Muscle layer of colon (tissue), 2 donors: ENCODE results near the gene NACC2.

Source experiments
- H3K27ac ChIP-seq: one replicate; pipeline ENCODE4 v1.7.0; 2013; ENCODE audit warnings: low read depth, mild to moderate bottlenecking, low read length, moderate library complexity
- H3K27me3 ChIP-seq, 2 donors: one replicate each; pipeline ENCODE4 v1.7.0; 2013; ENCODE audit warnings: low read length in 2 of 2, mild to moderate bottlenecking in 2 of 2; ENCODE audit not compliant: insufficient read depth in 2 of 2, control insufficient read depth in 1 of 2
- H3K36me3 ChIP-seq: one replicate; pipeline ENCODE4 v1.7.0; 2013; ENCODE audit warnings: mild to moderate bottlenecking, low read length; ENCODE audit not compliant: insufficient read depth
- H3K4me1 ChIP-seq: one replicate; pipeline ENCODE4 v1.7.0; 2013; ENCODE audit warnings: mild to moderate bottlenecking, low read length; ENCODE audit not compliant: insufficient read depth
- H3K4me3 ChIP-seq, 2 donors: one replicate each; pipeline ENCODE4 v1.7.0; 2013; ENCODE audit warnings: low read length in 2 of 2, low read depth in 1 of 2, mild to moderate bottlenecking in 1 of 2, moderate library complexity in 1 of 2
- H3K9ac ChIP-seq: one replicate; pipeline ENCODE4 v1.7.0; 2013; ENCODE audit warnings: low read length
- H3K9me3 ChIP-seq: one replicate; pipeline ENCODE4 v1.7.0; 2013; ENCODE audit warnings: mild to moderate bottlenecking, low read length
- donor health status: abdominal sarcoma.
- donor health status: Adenocarcinoma of cecum.

Gene NACC2

DNA sequence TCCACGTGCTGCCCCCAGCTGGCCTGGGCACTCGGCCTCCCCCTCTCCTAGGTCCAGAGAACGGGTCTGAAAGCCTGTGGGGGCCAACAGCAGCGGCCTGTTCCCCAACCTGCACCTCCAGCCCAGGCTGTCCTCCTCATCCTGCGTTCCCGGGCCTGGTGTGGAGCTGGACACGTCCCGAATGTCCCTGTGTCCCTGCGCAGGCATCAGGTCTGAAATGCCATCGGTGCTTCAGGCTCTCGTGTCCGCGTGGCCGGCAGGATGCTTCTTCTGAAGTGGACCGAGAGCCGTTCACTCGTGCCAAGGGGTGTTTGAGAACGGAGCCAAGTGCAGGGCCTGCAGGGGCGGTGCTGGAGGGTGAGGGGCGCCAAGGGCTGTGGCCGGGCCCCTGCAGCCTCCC is 109.2 kb downstream of the NACC2 start:
- Histone ChIP-seq H3K27me3 (peaks cover 0 to 54% of the 10 kb centered on the region in 2 donors), H3K9ac (no peak overlapping the region), H3K4me3 (no peak overlapping the region), H3K27ac (no peak overlapping the region), H3K9me3 (no peaks in the 10 kb centered on the region), H3K4me1 (peaks cover 4% of the 10 kb centered on the region), H3K36me3 (no peaks in the 10 kb centered on the region)

DNA sequence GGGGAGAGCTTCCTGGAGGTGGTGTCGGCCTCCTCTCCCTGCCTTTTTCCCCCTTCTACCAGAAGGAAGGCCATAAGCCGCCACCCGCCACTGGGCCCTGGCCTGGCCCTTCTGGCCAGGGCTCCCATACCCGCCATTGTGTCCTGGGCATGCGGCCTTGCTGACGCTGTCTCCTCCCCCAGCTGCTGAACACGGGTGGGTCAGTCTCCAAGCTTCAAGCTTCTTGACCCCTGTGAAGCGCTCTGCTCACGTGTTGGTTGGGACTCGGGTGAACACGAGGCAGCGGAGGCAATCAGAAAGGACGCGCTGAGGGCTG is 109.7 kb downstream of the NACC2 start:
- Histone ChIP-seq H3K9me3 (no peaks in the 10 kb centered on the region), H3K4me1 (peaks cover 4% of the 10 kb centered on the region), H3K36me3 (no peaks in the 10 kb centered on the region), H3K27me3 (peaks cover 0 to 54% of the 10 kb centered on the region in 2 donors), H3K9ac (no peak overlapping the region), H3K4me3 (no peak overlapping the region), H3K27ac (no peak overlapping the region)

GRCh38 chr9:135984072-135984710 is 110.9 kb downstream of the NACC2 start:
- H3K36me3 ChIP-seq = no peaks in the 10 kb centered on the region
- H3K27ac ChIP-seq = no peak overlapping the region
- no peaks in the 10 kb centered on the region for H3K9me3 ChIP-seq
- H3K4me3 ChIP-seq = no peak overlapping the region
- H3K4me1 ChIP-seq = no peaks in the 10 kb centered on the region
- H3K27me3 ChIP-seq = peaks cover 0 to 42% of the 10 kb centered on the region in 2 donors
- H3K9ac ChIP-seq = no peak overlapping the region

- H3K27me3 ChIP-seq = peaks cover 0 to 40% of the 10 kb centered on the region in 2 donors
- H3K4me1 ChIP-seq = no peaks in the 10 kb centered on the region
Measured at GRCh38 chr9:135983208-135984071, 111.6 kb downstream of the NACC2 start.

GRCh38 chr9:135982499-135983207 is 112.4 kb downstream of the NACC2 start:
- H3K9ac ChIP-seq = no peak overlapping the region
- peaks cover 0 to 33% of the 10 kb centered on the region in 2 donors for H3K27me3 ChIP-seq
- no peaks in the 10 kb centered on the region for H3K4me1 ChIP-seq
- H3K36me3 ChIP-seq = no peaks in the 10 kb centered on the region
- H3K4me3 ChIP-seq = no peak overlapping the region
- no peaks in the 10 kb centered on the region for H3K9me3 ChIP-seq
- H3K27ac ChIP-seq = no peak overlapping the region

More at GRCh38 chr9:135983208-135984071, 111.6 kb downstream of the NACC2 start:
- no peak overlapping the region for H3K9ac ChIP-seq
- no peak overlapping the region for H3K27ac ChIP-seq
- H3K4me3 ChIP-seq = no peak overlapping the region
- no peaks in the 10 kb centered on the region for H3K9me3 ChIP-seq
- no peaks in the 10 kb centered on the region for H3K36me3 ChIP-seq

DNA sequence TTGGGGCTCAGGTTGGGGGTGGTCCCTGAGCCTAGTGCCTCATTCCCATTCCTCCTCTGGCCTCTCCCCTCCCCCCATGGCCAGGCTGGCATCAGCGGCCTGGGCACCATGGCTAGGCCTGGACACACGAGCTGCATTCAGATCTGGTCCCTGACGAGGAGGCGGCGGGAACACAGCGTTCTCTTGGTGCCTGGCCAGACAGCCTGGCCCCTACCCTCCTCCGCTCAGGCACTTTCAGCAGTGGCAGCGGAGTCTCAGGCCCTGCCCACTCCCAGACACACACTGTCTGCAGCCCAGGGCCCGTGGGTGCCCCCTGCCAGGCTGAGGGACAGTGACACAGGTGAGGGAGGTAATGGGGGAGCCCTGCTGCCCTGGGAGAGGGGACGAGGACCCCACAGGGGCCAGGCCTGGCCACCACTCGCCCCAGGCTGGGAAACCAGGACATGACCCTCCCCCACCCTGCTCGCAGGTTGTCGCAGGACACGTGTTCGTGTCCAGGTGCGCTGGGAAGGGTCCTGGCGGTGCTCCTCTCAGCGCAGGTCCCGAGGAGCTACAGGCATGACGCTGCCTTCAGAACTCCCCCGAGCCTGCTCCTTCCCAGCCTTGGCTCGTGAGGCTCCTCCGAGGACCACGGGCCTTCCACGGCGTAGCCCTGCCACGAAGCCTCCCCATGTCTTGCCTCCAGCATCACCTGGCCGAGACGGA is 114.0 kb downstream of the NACC2 start:
- peaks cover 0 to 38% of the 10 kb centered on the region in 2 donors for H3K27me3 ChIP-seq
- H3K9me3 ChIP-seq = no peaks in the 10 kb centered on the region
- H3K36me3 ChIP-seq = no peaks in the 10 kb centered on the region
- H3K9ac ChIP-seq = no peak overlapping the region
- H3K27ac ChIP-seq = no peak overlapping the region
- H3K4me3 ChIP-seq = no peak overlapping the region
- H3K4me1 ChIP-seq = no peaks in the 10 kb centered on the region

DNA sequence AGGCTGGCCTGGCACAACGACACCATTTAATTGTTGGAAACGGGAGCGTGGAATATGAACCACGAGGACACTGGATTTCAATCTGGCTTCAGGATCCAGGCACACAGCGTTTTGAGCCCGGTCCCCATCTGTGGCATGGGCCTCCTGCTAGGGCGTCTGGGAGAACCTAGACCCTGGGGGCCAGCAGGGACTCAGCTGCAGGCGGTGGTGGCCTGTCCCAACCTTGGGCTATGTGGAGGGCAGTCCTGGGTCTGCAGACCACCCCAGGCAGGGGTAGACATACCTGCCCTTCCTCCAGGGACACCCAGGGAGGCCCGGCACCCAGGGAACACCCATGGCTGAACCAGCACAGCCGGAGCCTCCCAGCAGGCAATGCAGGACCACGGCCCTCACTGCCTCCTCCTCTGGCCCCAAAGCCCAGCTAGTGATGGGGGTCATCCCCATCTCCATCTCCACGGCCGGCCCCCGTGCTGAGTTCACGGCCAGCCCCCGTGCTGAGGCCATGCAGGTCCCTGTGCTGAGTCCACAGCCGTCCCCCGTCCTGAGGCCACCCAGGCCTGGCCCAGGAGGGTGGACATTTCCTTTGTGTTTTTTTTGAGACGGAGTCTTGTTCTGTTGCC is 115.4 kb downstream of the NACC2 start:
- H3K4me1 ChIP-seq = no peaks in the 10 kb centered on the region
- H3K27ac ChIP-seq = no peak overlapping the region

GRCh38 chr9:135978642-135979546 is 116.2 kb downstream of the NACC2 start:
- peaks cover 0 to 27% of the 10 kb centered on the region in 2 donors for H3K27me3 ChIP-seq
- no peaks in the 10 kb centered on the region for H3K9me3 ChIP-seq
- H3K27ac ChIP-seq = no peak overlapping the region
- no peak overlapping the region for H3K9ac ChIP-seq
- no peaks in the 10 kb centered on the region for H3K4me1 ChIP-seq
- H3K4me3 ChIP-seq = no peak overlapping the region
- H3K36me3 ChIP-seq = no peaks in the 10 kb centered on the region

More for the DNA sequence above, 115.4 kb downstream of the NACC2 start:
- Histone ChIP-seq H3K9me3 (no peaks in the 10 kb centered on the region), H3K27me3 (peaks cover 0 to 35% of the 10 kb centered on the region in 2 donors), H3K36me3 (no peaks in the 10 kb centered on the region), H3K9ac (no peak overlapping the region), H3K4me3 (no peak overlapping the region)

GRCh38 chr9:135976944-135977343 is 118.1 kb downstream of the NACC2 start:
- peaks cover 0 to 14% of the 10 kb centered on the region in 2 donors for H3K27me3 ChIP-seq
- no peak overlapping the region for H3K27ac ChIP-seq
- no peaks in the 10 kb centered on the region for H3K4me1 ChIP-seq
- no peak overlapping the region for H3K9ac ChIP-seq
- H3K4me3 ChIP-seq = no peak overlapping the region
- no peaks in the 10 kb centered on the region for H3K36me3 ChIP-seq
- H3K9me3 ChIP-seq = no peaks in the 10 kb centered on the region

- no peaks in the 10 kb centered on the region for H3K36me3 ChIP-seq
- no peak overlapping the region for H3K9ac ChIP-seq
- H3K4me1 ChIP-seq = no peaks in the 10 kb centered on the region
- H3K9me3 ChIP-seq = no peaks in the 10 kb centered on the region
- H3K27me3 ChIP-seq = peaks cover 0 to 16% of the 10 kb centered on the region in 2 donors
- H3K27ac ChIP-seq = no peak overlapping the region
- no peak overlapping the region for H3K4me3 ChIP-seq
Measured at GRCh38 chr9:135976531-135976930, 118.6 kb downstream of the NACC2 start.
